ENCODE data around the gene ELFN1. TPM values are rescaled to one million over a fixed set of nuclear protein-coding genes. Genes with fewer than 3 reads are reported as not detected.
"Not testable (repeated sequence)": the region's sequence is repeated elsewhere in the genome, so short reads cannot be mapped to it uniquely, and the experiment has no call there.

Gene ELFN1
- total and polyA plus RNA-seq, 2 donors (not counting 3 experiments of a cell fraction or from before 2014, with no cell fraction given), result 0.37 to 1.0 TPM

GRCh38 chr7:1763911-1764310 lies 93.8 kb downstream of the ELFN1 start:
- dilution Hi-C loops (cut with MboI; ENCODE audit: extremely low pct_ligation_motif_present, low sequenced_read_pairs); H3K79me2 ChIP-seq (ENCODE audit: control insufficient read depth, insufficient read depth, low read length); FAIRE-seq; H3K27ac ChIP-seq (ENCODE audit: insufficient read depth, low read depth, low read length); DNase-seq (ENCODE audit: low read depth, low spot score); H3K4me3 ChIP-seq (replicated peaks in 1 of 3; ENCODE audit: insufficient read depth in 1 of 3, low read depth in 1 of 3, low read length in 3 of 3); H3K9me3 ChIP-seq (replicated peaks; ENCODE audit: control insufficient read depth, insufficient read depth, low read length); H2AFZ ChIP-seq (ENCODE audit: low read depth, low read length); H4K20me1 ChIP-seq (replicated peaks; ENCODE audit: control insufficient read depth, extremely low read depth, insufficient read depth, low read length); H3K9me1 ChIP-seq (replicated peaks; ENCODE audit: control insufficient read depth, extremely low read depth, insufficient read depth, low read length); CTCF ChIA-PET; H3K36me3 ChIP-seq (ENCODE audit: control insufficient read depth in 2 of 2, extremely low read depth in 1 of 2, insufficient read depth in 2 of 2, low read length in 2 of 2); H3K27me3 ChIP-seq (ENCODE audit: control insufficient read depth in 2 of 2, insufficient read depth in 2 of 2, low read length in 2 of 2); intact Hi-C loops (cut with micrococcal nuclease); POLR2A ChIA-PET; H3K4me2 ChIP-seq (ENCODE audit: insufficient read depth, low read length); BruUV-seq (replicated peaks); H3K4me1 ChIP-seq (ENCODE audit: control insufficient read depth, extremely low read depth, insufficient read depth, low read length); H3K9ac ChIP-seq (replicated peaks; ENCODE audit: extremely low read depth, insufficient read depth, low read length): not testable (repeated sequence)

GRCh38 chr7:1765336-1765735 lies 95.3 kb downstream of the ELFN1 start:
- H3K4me1 ChIP-seq (ENCODE audit: control insufficient read depth, extremely low read depth, insufficient read depth, low read length), result no peaks in the 10 kb centered on the region
- intact Hi-C loops (cut with micrococcal nuclease) (no loop called here), dilution Hi-C loops (cut with MboI; ENCODE audit: extremely low pct_ligation_motif_present, low sequenced_read_pairs) (no loop called here)
- no peak overlapping the region for H2AFZ ChIP-seq (ENCODE audit: low read depth, low read length)
- no peaks in the 10 kb centered on the region for H3K27me3 ChIP-seq (ENCODE audit: control insufficient read depth in 2 of 2, insufficient read depth in 2 of 2, low read length in 2 of 2)
- FAIRE-seq, result no peak
- no peak overlapping the region for H3K4me2 ChIP-seq (ENCODE audit: insufficient read depth, low read length)
- ChIA-PET POLR2A (no interaction called here), CTCF (no interaction called here)
- H3K27ac ChIP-seq (ENCODE audit: insufficient read depth, low read depth, low read length), result no peak overlapping the region
- no peaks in the 10 kb centered on the region for H3K36me3 ChIP-seq (ENCODE audit: control insufficient read depth in 2 of 2, extremely low read depth in 1 of 2, insufficient read depth in 2 of 2, low read length in 2 of 2)
- H4K20me1 ChIP-seq (replicated peaks; ENCODE audit: control insufficient read depth, extremely low read depth, insufficient read depth, low read length), result no peaks in the 10 kb centered on the region
- TF ChIP-seq MYC (IDR thresholded peaks at IDR 0.05; ENCODE audit: low read depth, low read length) (no peak), FOS (IDR thresholded peaks at IDR 0.05; ENCODE audit: borderline replicate concordance, insufficient read depth, low read length) (no peak), JUN (IDR thresholded peaks at IDR 0.05; ENCODE audit: borderline replicate concordance, insufficient read depth, insufficient read length, low read depth) (no peak), POLR2AphosphoS5 (IDR thresholded peaks at IDR 0.05; ENCODE audit: insufficient read depth, low read depth, low read length) (no peak), POLR2A (IDR thresholded peaks at IDR 0.05; ENCODE audit: low read depth, low read length) (no peak), EZH2 (IDR thresholded peaks at IDR 0.05; ENCODE audit: borderline replicate concordance, low read depth, low read length, severe bottlenecking) (no peak), MAX (IDR thresholded peaks at IDR 0.05; ENCODE audit: insufficient read depth, insufficient read length) (no peak), GATA2 (IDR thresholded peaks at IDR 0.05; ENCODE audit: insufficient read depth, insufficient read length, low read depth, low read length) (no peak), CTCF (IDR thresholded peaks at IDR 0.05; ENCODE audit: extremely low read depth in 1 of 2, insufficient read depth in 1 of 2, low read depth in 1 of 2, low read length in 2 of 2) (no peak)
- H3K9me3 ChIP-seq (replicated peaks; ENCODE audit: control insufficient read depth, insufficient read depth, low read length), result no peaks in the 10 kb centered on the region
- BruUV-seq (replicated peaks), result no TSS peak
- H3K4me3 ChIP-seq (replicated peaks in 1 of 3; ENCODE audit: insufficient read depth in 1 of 3, low read depth in 1 of 3, low read length in 3 of 3), result no peak overlapping the region
- no peaks in the 10 kb centered on the region for H3K9me1 ChIP-seq (replicated peaks; ENCODE audit: control insufficient read depth, extremely low read depth, insufficient read depth, low read length)
- no peak overlapping the region for H3K9ac ChIP-seq (replicated peaks; ENCODE audit: extremely low read depth, insufficient read depth, low read length)
- no peaks in the 10 kb centered on the region for H3K79me2 ChIP-seq (ENCODE audit: control insufficient read depth, insufficient read depth, low read length)
- no peak for DNase-seq (ENCODE audit: low read depth, low spot score)

Measured in endothelial cell of umbilical vein (primary cell).